HG03565 (cell line): ENCODE data around the gene LRFN3.
A peak's percentile ranks its signal among the peaks of the same experiment; 100 is the strongest.
"Not testable (repeated sequence)": the region's sequence is repeated elsewhere in the genome, so short reads cannot be mapped to it uniquely, and the experiment has no call there.

Source experiments
- ATAC-seq: cut with Tn5 transposase; IDR thresholded peaks from one replicate; pipeline ENCODE4 v1.9.1; 2021; ENCODE audit warnings: mild to moderate bottlenecking, moderate library complexity; ENCODE audit not compliant: unreplicated experiment

The LRFN3 gene

GRCh38 chr19:35905178-35905727, 30.9 kb upstream of the LRFN3 start:
- ATAC-seq: no peak

GRCh38 chr19:35907377-35907745, 28.8 kb upstream of the LRFN3 start:
- ATAC-seq: no peak

- ATAC-seq: no peak
These were observed 28.1 kb upstream of the LRFN3 start, which contains the start of gene TYROBP for GRCh38 chr19:35908010-35908441. TSS of gene TYROBP (minus strand) at chr19:35908295. CDS start at chr19:35908228, 67 bp downstream.

- no peak for ATAC-seq
These were observed 27.0 kb upstream of the LRFN3 start for GRCh38 chr19:35908973-35909683.

- no peak for ATAC-seq
These were observed 26.5 kb upstream of the LRFN3 start for GRCh38 chr19:35909684-35910035.

- ATAC-seq: not testable (repeated sequence)
These were observed 25.8 kb upstream of the LRFN3 start for GRCh38 chr19:35910355-35910754.

DNA sequence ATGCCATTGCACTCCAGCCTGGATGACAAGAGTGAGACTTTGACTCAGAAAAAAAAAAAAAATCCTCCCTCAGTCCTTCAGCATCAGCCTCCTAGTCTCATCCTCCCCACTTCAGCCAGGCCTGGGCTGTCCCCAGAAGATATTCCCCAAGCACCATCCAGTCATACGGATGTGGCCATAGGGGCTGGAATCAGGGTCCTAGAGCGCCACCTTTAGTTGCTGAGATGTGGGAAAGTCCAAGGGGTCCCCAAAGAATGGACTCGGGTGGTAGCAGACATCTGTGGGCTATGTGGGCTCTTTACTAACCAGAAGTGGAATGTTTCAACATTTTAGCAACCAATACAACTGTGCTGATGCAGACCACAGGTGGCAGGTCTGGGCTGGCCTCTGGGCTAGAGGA, 25.0 kb upstream of the LRFN3 start:
- no peak for ATAC-seq

DNA sequence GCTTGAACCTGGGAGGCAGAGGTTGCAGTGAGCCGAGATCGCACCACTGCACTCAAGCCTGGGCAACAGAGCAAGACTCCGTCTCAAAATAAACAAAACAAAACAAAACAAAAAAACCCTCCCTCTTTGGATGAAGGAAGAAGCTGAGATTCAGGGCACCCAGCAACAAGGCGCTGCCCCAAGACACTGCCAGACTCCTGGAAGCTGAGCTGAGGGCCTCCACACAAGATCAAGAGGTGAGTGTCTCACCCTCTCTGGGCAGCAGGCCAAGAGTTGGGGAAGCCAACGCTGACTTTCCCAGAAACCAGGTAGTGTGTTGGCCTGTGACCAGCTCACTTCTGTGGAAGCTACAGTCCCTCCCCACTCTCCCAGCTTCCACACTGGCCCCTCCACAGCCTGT, 24.4 kb upstream of the LRFN3 start:
- no peak for ATAC-seq

- ATAC-seq: no peak
These were observed 22.6 kb upstream of the LRFN3 start for GRCh38 chr19:35913589-35913988.

DNA sequence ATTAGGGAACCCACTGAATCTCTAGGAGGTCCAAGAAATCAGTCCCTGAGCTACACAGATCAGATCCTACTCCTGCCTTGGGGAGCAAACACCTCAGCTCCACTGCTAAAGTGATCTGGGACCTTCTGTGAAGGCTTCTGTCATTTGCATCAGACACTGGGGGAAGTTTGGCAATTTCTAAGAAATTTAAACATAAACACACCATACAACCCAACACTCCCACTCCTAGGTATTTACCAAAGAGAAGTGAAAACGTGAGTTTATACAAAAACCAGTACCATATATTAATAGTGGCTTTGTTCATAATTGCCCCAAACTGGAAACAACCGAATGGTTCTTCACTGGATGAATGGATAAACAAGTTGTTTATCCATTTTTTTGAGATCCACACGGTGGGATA, 20.7 kb upstream of the LRFN3 start:
- no peak for ATAC-seq

GRCh38 chr19:35919306-35919705, 16.9 kb upstream of the LRFN3 start:
- no peak for ATAC-seq

DNA sequence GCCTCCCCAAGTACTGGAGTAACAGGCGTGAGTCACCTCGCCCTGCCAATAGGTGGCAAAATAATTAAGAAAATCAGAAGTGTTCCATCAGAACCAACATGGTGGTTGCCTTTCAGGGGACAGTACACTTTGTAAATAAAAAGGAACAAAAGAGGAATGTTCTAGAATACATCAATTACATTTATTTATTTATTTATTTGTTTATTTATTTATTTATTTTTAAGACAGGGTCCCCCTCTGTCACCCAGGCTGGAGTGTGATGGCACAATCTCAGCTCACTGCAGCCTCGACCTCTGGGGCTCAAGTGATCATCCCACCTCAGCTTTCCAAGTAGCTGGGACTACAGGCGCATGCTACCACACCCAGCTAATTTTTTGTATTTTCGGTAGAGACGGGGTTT, 15.2 kb upstream of the LRFN3 start:
- ATAC-seq: no peak

DNA sequence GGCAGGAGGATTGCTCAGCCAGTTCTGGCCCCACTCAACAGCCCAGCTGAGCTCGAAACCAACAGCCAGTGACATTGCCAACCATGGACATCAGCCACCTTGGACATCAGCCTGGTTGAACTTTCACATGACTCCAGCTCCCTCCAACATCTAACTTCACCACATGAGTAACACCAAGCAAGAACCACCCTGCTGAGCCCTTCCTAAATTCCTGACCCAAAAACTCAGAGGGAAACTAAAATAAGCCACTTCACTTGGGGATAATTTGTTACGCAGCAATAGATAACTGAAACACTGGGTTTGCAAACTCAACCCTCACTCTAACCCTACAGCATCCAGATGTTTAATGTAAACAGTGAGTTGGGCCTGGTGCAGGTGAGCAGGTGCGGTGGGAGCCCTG, 10.7 kb upstream of the LRFN3 start:
- no peak for ATAC-seq

GRCh38 chr19:35928507-35928906, 7.7 kb upstream of the LRFN3 start:
- no peak for ATAC-seq

DNA sequence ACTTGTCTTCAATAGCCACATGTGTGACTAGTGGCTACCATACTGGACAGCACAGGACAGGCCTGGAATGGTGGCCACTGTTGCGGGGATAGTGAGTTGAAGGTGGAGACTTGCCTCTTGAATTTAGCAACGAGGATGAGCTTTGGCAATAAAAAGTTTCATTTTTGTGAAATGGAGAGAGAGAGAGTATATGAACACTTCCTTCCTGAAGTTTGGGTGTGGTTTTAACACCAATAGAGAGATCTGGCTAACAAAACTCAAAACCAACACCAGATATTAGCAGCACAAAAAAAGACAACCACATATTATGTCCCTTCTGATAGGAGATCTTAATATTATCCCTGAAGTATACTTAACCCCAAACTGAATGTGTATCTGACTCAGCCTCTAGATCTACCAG, 6.3 kb upstream of the LRFN3 start:
- ATAC-seq: no peak

DNA sequence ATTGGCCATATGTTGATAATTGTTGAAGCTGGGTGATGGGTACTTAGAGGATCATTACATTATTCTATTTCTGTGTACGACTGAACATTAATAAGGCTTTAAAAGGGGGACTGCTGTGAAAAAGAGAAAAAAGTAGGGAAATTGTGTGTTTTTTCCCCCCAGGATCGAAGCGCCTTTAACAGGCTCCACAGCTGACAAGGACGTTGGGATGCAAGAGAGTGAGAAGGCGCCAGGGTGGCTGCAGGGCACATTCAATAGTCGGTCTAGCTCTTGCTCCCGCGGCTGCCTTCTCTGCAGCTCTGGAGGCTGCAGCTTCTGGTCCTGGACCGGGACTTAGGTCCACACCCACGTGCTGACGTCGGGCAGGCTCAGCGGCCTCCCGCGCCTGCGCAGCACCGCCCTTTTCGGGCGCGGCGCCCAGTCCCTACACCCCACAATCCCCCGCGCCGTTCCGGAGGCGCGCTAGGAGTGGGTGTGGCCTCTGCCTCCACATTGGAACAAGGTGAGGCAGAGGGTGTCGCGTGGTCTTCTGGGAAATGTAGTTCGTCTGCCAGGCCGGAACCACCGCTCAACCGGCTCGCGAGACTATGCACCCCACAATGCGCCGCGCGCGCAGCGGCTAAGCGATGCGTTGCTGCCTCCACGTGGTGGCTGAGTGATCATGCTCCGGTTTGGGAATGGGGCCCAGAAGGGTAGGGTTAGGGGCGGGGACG, 4.9 kb upstream of the LRFN3 start:
- ATAC-seq: peak; percentile 92

GRCh38 chr19:35931874-35932202, 4.3 kb upstream of the LRFN3 start:
- ATAC-seq: no peak

- no peak for ATAC-seq
These were observed 3.8 kb upstream of the LRFN3 start for GRCh38 chr19:35932291-35932936.

GRCh38 chr19:35936738-35937268, 629 bp downstream of the LRFN3 start:
- no peak for ATAC-seq

- no peak for ATAC-seq
These were observed 1.4 kb downstream of the LRFN3 start for GRCh38 chr19:35937345-35938281.
